Transverse colon (tissue), 4 donors: ENCODE data around the gene TEC.

Experiments used
- EP300 ChIP-seq: sonication (generic); formaldehyde crosslinking; IDR thresholded peaks from one replicate; pipeline ENCODE4 v1.6.1; 2017; ENCODE audit warnings: antibody characterized with exemption, low read depth
- POLR2A ChIP-seq: fragments of 450-650 bp; IDR thresholded peaks from one replicate; pipeline ENCODE4 v1.6.1; 2016; ENCODE audit warnings: antibody characterized with exemption, mild to moderate bottlenecking, moderate library complexity
- POLR2AphosphoS5 ChIP-seq, 3 donors: sonication (generic); formaldehyde crosslinking; IDR thresholded peaks; one replicate each; pipeline ENCODE4 v1.6.1; 2016; ENCODE audit warnings: antibody characterized with exemption in 3 of 3
- TF ChIP-seq, protein P1 (sequence below), 5 experiments: fragments of 200-600 bp in 3 of 5; fragments of 450-650 bp in 2 of 5; sonication (generic) in 3 of 5; IDR thresholded peaks; 1 replicate in 2 of 5; 2 replicates in 3 of 5; pipeline ENCODE4 v1.5.1; 2016 to 2017; ENCODE audit warnings: antibody characterized with exemption in 5 of 5, inconsistent platforms in 3 of 5, mild to moderate bottlenecking in 2 of 5, moderate library complexity in 1 of 5

DNA sequence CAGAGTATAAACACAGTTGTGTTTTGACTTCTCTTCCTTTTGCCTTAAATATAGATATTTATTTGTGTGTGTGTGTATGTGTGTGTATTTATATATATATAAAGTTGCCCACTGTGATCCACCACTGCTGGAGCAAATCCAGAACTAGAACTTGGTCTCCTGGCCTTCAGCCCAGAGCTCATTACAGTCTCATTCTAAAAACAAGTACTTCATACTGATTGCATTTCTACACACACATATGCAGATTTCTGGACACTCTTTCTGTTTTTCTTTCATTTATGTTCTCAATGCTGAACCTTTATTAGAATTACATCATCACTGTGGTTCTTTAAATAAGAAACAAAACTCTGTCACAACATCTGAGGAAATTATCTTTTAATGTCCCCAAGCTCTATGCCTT lies 136.0 kb downstream of the TEC start:
- TF ChIP-seq POLR2AphosphoS5 (IDR thresholded peaks at IDR 0.05) (no peak), EP300 (no peak), POLR2A (no peak)
- TF ChIP-seq, protein P1, sequence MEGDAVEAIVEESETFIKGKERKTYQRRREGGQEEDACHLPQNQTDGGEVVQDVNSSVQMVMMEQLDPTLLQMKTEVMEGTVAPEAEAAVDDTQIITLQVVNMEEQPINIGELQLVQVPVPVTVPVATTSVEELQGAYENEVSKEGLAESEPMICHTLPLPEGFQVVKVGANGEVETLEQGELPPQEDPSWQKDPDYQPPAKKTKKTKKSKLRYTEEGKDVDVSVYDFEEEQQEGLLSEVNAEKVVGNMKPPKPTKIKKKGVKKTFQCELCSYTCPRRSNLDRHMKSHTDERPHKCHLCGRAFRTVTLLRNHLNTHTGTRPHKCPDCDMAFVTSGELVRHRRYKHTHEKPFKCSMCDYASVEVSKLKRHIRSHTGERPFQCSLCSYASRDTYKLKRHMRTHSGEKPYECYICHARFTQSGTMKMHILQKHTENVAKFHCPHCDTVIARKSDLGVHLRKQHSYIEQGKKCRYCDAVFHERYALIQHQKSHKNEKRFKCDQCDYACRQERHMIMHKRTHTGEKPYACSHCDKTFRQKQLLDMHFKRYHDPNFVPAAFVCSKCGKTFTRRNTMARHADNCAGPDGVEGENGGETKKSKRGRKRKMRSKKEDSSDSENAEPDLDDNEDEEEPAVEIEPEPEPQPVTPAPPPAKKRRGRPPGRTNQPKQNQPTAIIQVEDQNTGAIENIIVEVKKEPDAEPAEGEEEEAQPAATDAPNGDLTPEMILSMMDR (IDR thresholded peaks at IDR 0.05) = no peak
